ENCODE data around the gene TNPO1. TPM values are rescaled to one million over a fixed set of nuclear protein-coding genes. Genes with fewer than 3 reads are reported as not detected.

Gene TNPO1
- total and polyA plus RNA-seq, 2 of the 13 experiments (the other 11 are each of a cell fraction or from before 2014, with no cell fraction given): 26.7 to 123 TPM

DNA sequence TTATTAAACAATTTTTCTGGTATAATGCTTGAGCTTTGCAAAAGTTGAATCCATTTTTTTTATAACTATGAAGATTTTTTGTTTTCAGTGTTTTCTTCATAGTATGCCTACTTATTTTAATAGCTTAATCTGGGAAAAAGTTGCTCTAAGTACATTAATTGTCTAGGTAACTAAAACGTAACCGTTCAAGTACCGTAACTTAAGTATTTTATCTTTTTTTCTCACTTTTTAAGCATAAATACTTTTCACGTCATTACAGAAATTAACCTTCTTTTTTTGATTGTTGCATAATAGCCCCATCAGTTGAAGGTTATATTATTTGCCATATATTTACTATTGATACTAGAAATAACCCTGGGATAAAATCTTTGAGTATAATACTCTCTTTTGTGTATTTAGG, 15.2 kb downstream of the TNPO1 start:
- intact Hi-C loops (cut with micrococcal nuclease; ENCODE audit: unreplicated experiment): no loop called here
- Histone ChIP-seq H4K20me1 (ENCODE audit: insufficient read depth, low read length) (no peaks in the 10 kb centered on the region), H3K9ac (ENCODE audit: insufficient read depth, low read depth, low read length) (no peak overlapping the region), H3K4me2 (ENCODE audit: low read depth, low read length) (no peak overlapping the region), H2AFZ (ENCODE audit: low read length) (no peak overlapping the region), H3K27me3 (ENCODE audit: control insufficient read depth in 1 of 2, insufficient read depth in 2 of 2, low read length in 2 of 2) (no peaks in the 10 kb centered on the region), H3K36me3 (replicated peaks in 1 of 2; ENCODE audit: control insufficient read depth in 1 of 2, insufficient read depth in 2 of 2, low read length in 2 of 2) (no peaks in the 10 kb centered on the region), H3K4me3 (replicated peaks in 1 of 3; ENCODE audit: insufficient read depth in 1 of 3, low read depth in 2 of 3, low read length in 3 of 3) (no peak overlapping the region), H3K79me2 (ENCODE audit: insufficient read depth, low read length) (no peaks in the 10 kb centered on the region), H3K9me3 (ENCODE audit: low read length) (no peaks in the 10 kb centered on the region), H3K27ac (ENCODE audit: extremely low read length, insufficient read depth, low read length) (no peak overlapping the region), H3K4me1 (ENCODE audit: insufficient read depth, low read length) (no peaks in the 10 kb centered on the region)
- CTCF ChIA-PET (ENCODE audit: low intra/inter-chr PET ratio, low total read pairs): no interaction called here
- FAIRE-seq (no peak), DNase-seq (ENCODE audit: low spot score) (no peak), ATAC-seq (no peak)
- in situ Hi-C loops (cut with HindIII; ENCODE audit: extremely low pct_ligation_motif_present, low pct_unique_long_range_greater_than_20kb): no loop called here
- POLR2A ChIA-PET: no interaction called here
- 89% methylated on average over 4 of the region's 4 CpGs for WGBS (ENCODE audit: low lambda C conversion rate)
- BruUV-seq (replicated peaks): no TSS peak
- TF ChIP-seq ZNF792 (CRISPR knock-in tag; IDR thresholded peaks at IDR 0.05) (no peak), ZNF484 (CRISPR knock-in tag; IDR thresholded peaks at IDR 0.05; ENCODE audit: borderline replicate concordance, low read depth) (no peak), ZMYM4 (CRISPR knock-in tag; IDR thresholded peaks at IDR 0.05) (no peak), ZNF761 (CRISPR knock-in tag; conservative IDR thresholded peaks at IDR 0.05) (no peak), DMAP1 (CRISPR knock-in tag; IDR thresholded peaks at IDR 0.05) (no peak), ZSCAN31 (CRISPR knock-in tag; IDR thresholded peaks at IDR 0.05; ENCODE audit: low read depth) (no peak), ZFP1 (CRISPR knock-in tag; IDR thresholded peaks at IDR 0.05) (no peak), ZNF644 (CRISPR knock-in tag; IDR thresholded peaks at IDR 0.05; ENCODE audit: low read depth) (no peak), RFXAP (CRISPR knock-in tag; IDR thresholded peaks at IDR 0.05; ENCODE audit: borderline replicate concordance) (no peak), ZNF570 (CRISPR knock-in tag; IDR thresholded peaks at IDR 0.05; ENCODE audit: borderline replicate concordance) (no peak), ESRRA (CRISPR knock-in tag; IDR thresholded peaks at IDR 0.05; ENCODE audit: low read depth) (no peak), ZNF850 (CRISPR knock-in tag; conservative IDR thresholded peaks at IDR 0.05) (no peak)
- TF ChIP-seq, protein P1, sequence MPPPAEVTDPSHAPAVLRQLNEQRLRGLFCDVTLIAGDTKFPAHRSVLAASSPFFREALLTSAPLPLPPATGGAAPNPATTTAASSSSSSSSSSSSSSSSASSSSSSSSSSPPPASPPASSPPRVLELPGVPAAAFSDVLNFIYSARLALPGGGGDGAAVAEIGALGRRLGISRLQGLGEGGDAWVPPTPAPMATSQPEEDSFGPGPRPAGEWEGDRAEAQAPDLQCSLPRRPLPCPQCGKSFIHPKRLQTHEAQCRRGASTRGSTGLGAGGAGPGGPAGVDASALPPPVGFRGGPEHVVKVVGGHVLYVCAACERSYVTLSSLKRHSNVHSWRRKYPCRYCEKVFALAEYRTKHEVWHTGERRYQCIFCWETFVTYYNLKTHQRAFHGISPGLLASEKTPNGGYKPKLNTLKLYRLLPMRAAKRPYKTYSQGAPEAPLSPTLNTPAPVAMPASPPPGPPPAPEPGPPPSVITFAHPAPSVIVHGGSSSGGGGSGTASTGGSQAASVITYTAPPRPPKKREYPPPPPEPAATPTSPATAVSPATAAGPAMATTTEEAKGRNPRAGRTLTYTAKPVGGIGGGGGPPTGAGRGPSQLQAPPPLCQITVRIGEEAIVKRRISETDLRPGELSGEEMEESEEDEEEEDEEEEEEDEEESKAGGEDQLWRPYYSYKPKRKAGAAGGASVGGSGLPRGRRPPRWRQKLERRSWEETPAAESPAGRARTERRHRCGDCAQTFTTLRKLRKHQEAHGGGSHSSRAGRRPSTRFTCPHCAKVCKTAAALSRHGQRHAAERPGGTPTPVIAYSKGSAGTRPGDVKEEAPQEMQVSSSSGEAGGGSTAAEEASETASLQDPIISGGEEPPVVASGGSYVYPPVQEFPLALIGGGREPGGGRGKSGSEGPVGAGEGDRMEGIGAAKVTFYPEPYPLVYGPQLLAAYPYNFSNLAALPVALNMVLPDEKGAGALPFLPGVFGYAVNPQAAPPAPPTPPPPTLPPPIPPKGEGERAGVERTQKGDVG (CRISPR knock-in tag; IDR thresholded peaks at IDR 0.05; ENCODE audit: borderline replicate concordance): no peak
- TF ChIP-seq, protein P2, sequence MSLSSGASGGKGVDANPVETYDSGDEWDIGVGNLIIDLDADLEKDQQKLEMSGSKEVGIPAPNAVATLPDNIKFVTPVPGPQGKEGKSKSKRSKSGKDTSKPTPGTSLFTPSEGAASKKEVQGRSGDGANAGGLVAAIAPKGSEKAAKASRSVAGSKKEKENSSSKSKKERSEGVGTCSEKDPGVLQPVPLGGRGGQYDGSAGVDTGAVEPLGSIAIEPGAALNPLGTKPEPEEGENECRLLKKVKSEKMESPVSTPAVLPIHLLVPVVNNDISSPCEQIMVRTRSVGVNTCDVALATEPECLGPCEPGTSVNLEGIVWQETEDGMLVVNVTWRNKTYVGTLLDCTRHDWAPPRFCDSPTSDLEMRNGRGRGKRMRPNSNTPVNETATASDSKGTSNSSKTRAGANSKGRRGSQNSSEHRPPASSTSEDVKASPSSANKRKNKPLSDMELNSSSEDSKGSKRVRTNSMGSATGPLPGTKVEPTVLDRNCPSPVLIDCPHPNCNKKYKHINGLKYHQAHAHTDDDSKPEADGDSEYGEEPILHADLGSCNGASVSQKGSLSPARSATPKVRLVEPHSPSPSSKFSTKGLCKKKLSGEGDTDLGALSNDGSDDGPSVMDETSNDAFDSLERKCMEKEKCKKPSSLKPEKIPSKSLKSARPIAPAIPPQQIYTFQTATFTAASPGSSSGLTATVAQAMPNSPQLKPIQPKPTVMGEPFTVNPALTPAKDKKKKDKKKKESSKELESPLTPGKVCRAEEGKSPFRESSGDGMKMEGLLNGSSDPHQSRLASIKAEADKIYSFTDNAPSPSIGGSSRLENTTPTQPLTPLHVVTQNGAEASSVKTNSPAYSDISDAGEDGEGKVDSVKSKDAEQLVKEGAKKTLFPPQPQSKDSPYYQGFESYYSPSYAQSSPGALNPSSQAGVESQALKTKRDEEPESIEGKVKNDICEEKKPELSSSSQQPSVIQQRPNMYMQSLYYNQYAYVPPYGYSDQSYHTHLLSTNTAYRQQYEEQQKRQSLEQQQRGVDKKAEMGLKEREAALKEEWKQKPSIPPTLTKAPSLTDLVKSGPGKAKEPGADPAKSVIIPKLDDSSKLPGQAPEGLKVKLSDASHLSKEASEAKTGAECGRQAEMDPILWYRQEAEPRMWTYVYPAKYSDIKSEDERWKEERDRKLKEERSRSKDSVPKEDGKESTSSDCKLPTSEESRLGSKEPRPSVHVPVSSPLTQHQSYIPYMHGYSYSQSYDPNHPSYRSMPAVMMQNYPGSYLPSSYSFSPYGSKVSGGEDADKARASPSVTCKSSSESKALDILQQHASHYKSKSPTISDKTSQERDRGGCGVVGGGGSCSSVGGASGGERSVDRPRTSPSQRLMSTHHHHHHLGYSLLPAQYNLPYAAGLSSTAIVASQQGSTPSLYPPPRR (CRISPR knock-in tag; IDR thresholded peaks at IDR 0.05; ENCODE audit: borderline replicate concordance): no peak
- TF ChIP-seq, protein P3, sequence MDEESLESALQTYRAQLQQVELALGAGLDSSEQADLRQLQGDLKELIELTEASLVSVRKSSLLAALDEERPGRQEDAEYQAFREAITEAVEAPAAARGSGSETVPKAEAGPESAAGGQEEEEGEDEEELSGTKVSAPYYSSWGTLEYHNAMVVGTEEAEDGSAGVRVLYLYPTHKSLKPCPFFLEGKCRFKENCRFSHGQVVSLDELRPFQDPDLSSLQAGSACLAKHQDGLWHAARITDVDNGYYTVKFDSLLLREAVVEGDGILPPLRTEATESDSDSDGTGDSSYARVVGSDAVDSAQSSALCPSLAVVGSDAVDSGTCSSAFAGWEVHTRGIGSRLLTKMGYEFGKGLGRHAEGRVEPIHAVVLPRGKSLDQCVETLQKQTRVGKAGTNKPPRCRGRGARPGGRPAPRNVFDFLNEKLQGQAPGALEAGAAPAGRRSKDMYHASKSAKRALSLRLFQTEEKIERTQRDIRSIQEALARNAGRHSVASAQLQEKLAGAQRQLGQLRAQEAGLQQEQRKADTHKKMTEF (CRISPR knock-in tag; IDR thresholded peaks at IDR 0.05): no peak
